OCI-LY1 (cell line): ENCODE results near the gene TSPAN3.

Experiments
- H2AFZ ChIP-seq: fragments of 200-600 bp; sonication (generic), shearing (Covaris generic); 2 replicates; pipeline ENCODE4 v1.6.0; 2014; ENCODE audit warnings: antibody characterized with exemption, mild to moderate bottlenecking, low read length
- H3F3A ChIP-seq: fragments of 200-600 bp; sonication (generic), shearing (Covaris generic); 2 replicates; pipeline ENCODE4 v1.6.0; 2014; ENCODE audit warnings: mild to moderate bottlenecking, antibody characterized with exemption, low read length, moderate library complexity; ENCODE audit not compliant: insufficient read depth
- H3K27ac ChIP-seq: fragments of 200-600 bp; sonication (generic); 2 replicates; pipeline ENCODE4 v1.5.1; 2014; ENCODE audit warnings: low read length, mixed run types, mild to moderate bottlenecking, low read depth; ENCODE audit not compliant: poor library complexity, severe bottlenecking
- H3K27me3 ChIP-seq: fragments of 200-600 bp; sonication (generic); 2 replicates; pipeline ENCODE4 v1.6.0; 2014; ENCODE audit warnings: antibody characterized with exemption, mild to moderate bottlenecking, low read length, moderate library complexity; ENCODE audit not compliant: insufficient read depth
- H3K36me3 ChIP-seq: fragments of 200-600 bp; sonication (generic); 2 replicates; pipeline ENCODE4 v1.6.1; 2014; ENCODE audit warnings: mild to moderate bottlenecking, antibody characterized with exemption, low read length, moderate library complexity, mixed read lengths; ENCODE audit not compliant: insufficient read depth
- H3K4me1 ChIP-seq: fragments of 200-600 bp; sonication (generic); 2 replicates; pipeline ENCODE4 v1.5.1; 2014; ENCODE audit warnings: mild to moderate bottlenecking, low read length, moderate library complexity; ENCODE audit not compliant: insufficient read depth, severe bottlenecking
- H3K4me2 ChIP-seq: fragments of 200-600 bp; sonication (generic), shearing (Covaris generic); 2 replicates; pipeline ENCODE4 v1.6.1; 2014; ENCODE audit warnings: low read length
- H3K4me3 ChIP-seq: fragments of 200-600 bp; sonication (generic); 2 replicates; pipeline ENCODE4 v1.5.1; 2014; ENCODE audit warnings: low read length, low read depth, mild to moderate bottlenecking, mixed read lengths; ENCODE audit not compliant: poor library complexity, severe bottlenecking
- H3K79me2 ChIP-seq: fragments of 200-600 bp; shearing (Covaris generic); 2 replicates; pipeline ENCODE4 v1.6.1; 2016; ENCODE audit warnings: mixed run types, low read length, mixed read lengths; ENCODE audit not compliant: insufficient read depth
- H3K9ac ChIP-seq: fragments of 200-600 bp; sonication (generic), shearing (Covaris generic); 2 replicates; pipeline ENCODE4 v1.6.1; 2014; ENCODE audit warnings: mild to moderate bottlenecking, low read length, mixed read lengths
- H3K9me2 ChIP-seq: fragments of 200-600 bp; sonication (generic), shearing (Covaris generic); 2 replicates; pipeline ENCODE4 v1.6.1; 2014; ENCODE audit warnings: low read depth, mild to moderate bottlenecking, low read length, mixed read lengths
- H3K9me3 ChIP-seq: fragments of 200-600 bp; shearing (Covaris generic); 2 replicates; pipeline ENCODE4 v1.6.1; 2014; ENCODE audit warnings: low read length, mixed read lengths
- H4K20me1 ChIP-seq: fragments of 200-600 bp; sonication (generic), shearing (Covaris generic); 2 replicates; pipeline ENCODE4 v1.6.0; 2016; ENCODE audit warnings: mild to moderate bottlenecking, low read length; ENCODE audit not compliant: insufficient read depth
- CTCF ChIP-seq: fragments of 200-600 bp; sonication (generic), shearing (Covaris generic); IDR thresholded peaks from 2 replicates; pipeline ENCODE4 v1.5.1; 2017; ENCODE audit warnings: mild to moderate bottlenecking, antibody characterized with exemption, low read length, moderate library complexity, mixed read lengths
- EZH2 ChIP-seq: fragments of 200-600 bp; sonication (generic), shearing (Covaris generic); IDR thresholded peaks from 2 replicates; pipeline ENCODE4 v1.8.0; 2017; ENCODE audit warnings: borderline replicate concordance, mixed run types, mild to moderate bottlenecking, antibody characterized with exemption, low read length, moderate library complexity, mixed read lengths

Gene TSPAN3

GRCh38 chr15:77021088-77021481, 49.8 kb downstream of the TSPAN3 start:
- H3K27ac ChIP-seq: no peak overlapping the region

GRCh38 chr15:77020348-77021087, 50.4 kb downstream of the TSPAN3 start:
- H3K4me3 ChIP-seq: no peak overlapping the region
- H2AFZ ChIP-seq: no peak overlapping the region
- no peaks in the 10 kb centered on the region for H4K20me1 ChIP-seq
- no peak overlapping the region for H3K4me2 ChIP-seq
- H3K9me3 ChIP-seq: no peaks in the 10 kb centered on the region
- no peaks in the 10 kb centered on the region for H3K9me2 ChIP-seq
- no peak overlapping the region for H3K27ac ChIP-seq
- no peaks in the 10 kb centered on the region for H3F3A ChIP-seq
- no peaks in the 10 kb centered on the region for H3K79me2 ChIP-seq
- no peaks in the 10 kb centered on the region for H3K27me3 ChIP-seq
- H3K36me3 ChIP-seq: no peaks in the 10 kb centered on the region
- H3K4me1 ChIP-seq: no peaks in the 10 kb centered on the region
- TF ChIP-seq EZH2: no peak
- no peak for TF ChIP-seq CTCF
- H3K9ac ChIP-seq: no peak overlapping the region

More at GRCh38 chr15:77021088-77021481, 49.8 kb downstream of the TSPAN3 start:
- Histone ChIP-seq H3K36me3 (no peaks in the 10 kb centered on the region), H3K9ac (no peak overlapping the region), H3K4me1 (no peaks in the 10 kb centered on the region), H2AFZ (no peak overlapping the region), H3K27me3 (no peaks in the 10 kb centered on the region), H3K4me2 (no peak overlapping the region), H3K79me2 (no peaks in the 10 kb centered on the region), H3K9me2 (no peaks in the 10 kb centered on the region), H3K9me3 (no peaks in the 10 kb centered on the region), H3K4me3 (no peak overlapping the region), H3F3A (no peaks in the 10 kb centered on the region), H4K20me1 (no peaks in the 10 kb centered on the region)
- TF ChIP-seq CTCF: no peak

- Histone ChIP-seq H3K36me3 (no peaks in the 10 kb centered on the region), H2AFZ (no peak overlapping the region), H3K4me1 (no peaks in the 10 kb centered on the region), H3K4me2 (no peak overlapping the region), H4K20me1 (no peaks in the 10 kb centered on the region), H3F3A (no peaks in the 10 kb centered on the region), H3K27me3 (no peaks in the 10 kb centered on the region), H3K27ac (no peak overlapping the region), H3K79me2 (no peaks in the 10 kb centered on the region), H3K9ac (no peak overlapping the region), H3K9me2 (no peaks in the 10 kb centered on the region), H3K9me3 (no peaks in the 10 kb centered on the region), H3K4me3 (no peak overlapping the region)
- TF ChIP-seq EZH2: no peak
- TF ChIP-seq CTCF: no peak
Observed at GRCh38 chr15:77019521-77020331, 51.2 kb downstream of the TSPAN3 start.
